GM21515 (cell line): ENCODE data around the gene CPN1.
"Not testable (repeated sequence)": the region's sequence is repeated elsewhere in the genome, so short reads cannot be mapped to it uniquely, and the experiment has no call there.

Experiments used
- ATAC-seq: cut with Tn5 transposase; IDR thresholded peaks from one replicate; pipeline ENCODE4 v1.9.1; 2021; ENCODE audit not compliant: unreplicated experiment

Gene CPN1

DNA sequence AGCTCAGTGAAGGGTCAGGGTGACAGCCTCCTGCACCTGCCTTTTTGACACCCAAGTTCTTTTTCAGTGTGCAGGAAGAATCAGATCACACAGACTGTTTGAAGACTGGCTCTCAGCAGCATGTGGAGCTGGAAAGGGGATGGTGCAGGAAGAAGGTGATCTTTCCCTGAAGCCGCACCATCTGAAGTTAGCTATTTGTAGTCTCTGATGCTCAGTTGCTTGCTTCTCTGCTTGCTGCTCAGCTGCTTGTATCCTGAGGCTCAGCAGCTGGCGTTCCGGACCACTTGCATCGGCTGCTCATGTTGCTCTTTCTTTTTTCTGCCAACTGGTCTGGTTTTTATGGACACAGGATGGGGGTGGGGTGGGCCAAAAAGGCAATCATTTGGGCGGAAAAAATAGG lies 56.1 kb downstream of the CPN1 start:
- no peak for ATAC-seq

DNA sequence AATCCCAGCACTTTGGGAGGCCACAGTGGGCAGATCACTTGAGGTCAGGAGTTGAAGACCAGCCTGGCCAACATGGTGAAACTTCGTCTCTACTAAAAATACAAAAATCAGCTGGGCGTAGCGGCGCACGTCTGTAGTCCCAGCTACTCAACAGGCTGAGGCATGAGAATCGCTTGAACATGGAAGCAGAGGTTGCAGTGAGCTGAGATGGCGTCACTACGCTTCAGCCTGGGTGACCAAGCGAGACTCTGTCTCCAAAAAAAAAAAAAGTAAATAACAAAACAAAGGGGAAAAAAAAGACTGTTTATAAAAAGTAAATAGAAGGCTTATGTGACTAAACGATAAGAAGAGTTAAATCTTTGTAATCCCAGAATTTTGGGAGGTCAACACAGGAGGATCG lies 56.9 kb downstream of the CPN1 start:
- no peak for ATAC-seq

- no peak for ATAC-seq
These were observed 59.3 kb downstream of the CPN1 start for GRCh38 chr10:100022403-100022802.

DNA sequence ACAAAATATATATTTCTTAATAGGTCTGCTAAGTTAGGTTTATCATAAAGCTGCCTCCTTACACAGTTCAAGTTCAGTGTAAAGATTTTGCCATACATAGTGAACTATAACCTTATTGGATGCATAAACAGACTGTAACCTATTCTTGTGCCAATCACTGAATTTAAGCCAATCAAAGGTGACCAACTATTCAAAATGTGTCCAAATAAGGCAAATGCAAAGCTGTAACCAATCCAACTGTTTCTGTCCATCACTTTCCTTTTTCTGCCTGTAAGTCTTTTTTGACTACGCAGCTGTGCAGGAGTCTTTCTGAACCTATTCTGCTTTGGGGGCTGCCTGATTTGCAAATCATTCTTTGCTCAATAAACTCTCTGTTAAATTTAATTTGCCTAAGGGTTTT lies 60.3 kb downstream of the CPN1 start:
- ATAC-seq, result no peak

DNA sequence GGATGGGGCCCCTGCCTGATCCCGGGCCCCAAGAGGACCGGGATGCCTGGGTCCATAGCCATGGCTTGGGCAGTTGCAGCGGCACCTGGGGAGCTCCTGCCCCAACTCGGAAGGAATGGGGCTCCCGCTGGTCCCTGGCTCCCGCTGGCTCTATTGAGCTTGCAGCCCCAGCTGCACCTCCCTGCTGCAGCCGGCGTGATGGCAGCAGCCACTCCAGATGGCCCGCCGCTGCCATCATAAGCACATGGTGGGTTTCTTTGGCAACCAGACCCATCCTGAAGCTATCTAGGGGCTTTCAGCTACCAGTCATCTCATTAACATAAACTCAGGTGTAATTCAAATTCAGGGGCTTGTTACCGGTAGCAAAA lies 60.8 kb downstream of the CPN1 start:
- ATAC-seq, result no peak

DNA sequence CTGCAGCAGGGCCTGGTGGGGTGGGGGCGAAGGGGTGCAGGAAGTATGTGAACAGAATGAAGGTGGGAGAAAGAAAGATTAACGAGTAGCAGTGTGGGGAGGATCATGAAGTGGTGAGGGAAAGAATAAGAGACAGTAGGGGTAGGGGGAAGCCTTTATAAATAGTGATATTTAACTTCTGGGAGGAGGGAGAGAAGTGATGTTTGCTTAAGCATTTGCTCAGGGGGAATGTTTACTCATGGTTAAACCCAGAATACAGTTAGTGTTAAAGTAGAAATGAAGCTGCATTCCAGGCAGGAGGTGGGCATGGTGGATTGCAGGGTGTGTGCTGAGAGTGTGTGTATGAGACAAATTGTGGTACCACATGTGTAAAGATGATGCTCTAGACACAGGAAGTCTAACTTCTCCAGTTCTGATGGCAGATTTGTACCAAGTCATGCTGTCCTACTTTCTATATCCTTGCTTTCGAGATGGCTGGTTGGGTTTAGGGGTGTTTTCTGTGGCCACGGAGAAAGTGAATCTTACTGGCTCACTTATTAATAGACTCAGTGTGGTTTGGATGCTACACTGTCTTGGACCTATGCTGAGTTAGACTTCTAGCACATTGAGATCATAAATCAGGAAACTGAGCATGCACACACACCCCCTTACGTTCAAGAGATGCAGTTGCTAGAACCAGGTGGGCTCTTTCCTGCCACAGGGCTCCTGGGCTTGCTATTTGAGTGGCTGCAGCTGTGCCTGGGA lies 61.4 kb downstream of the CPN1 start:
- ATAC-seq, result peak; percentile 72

DNA sequence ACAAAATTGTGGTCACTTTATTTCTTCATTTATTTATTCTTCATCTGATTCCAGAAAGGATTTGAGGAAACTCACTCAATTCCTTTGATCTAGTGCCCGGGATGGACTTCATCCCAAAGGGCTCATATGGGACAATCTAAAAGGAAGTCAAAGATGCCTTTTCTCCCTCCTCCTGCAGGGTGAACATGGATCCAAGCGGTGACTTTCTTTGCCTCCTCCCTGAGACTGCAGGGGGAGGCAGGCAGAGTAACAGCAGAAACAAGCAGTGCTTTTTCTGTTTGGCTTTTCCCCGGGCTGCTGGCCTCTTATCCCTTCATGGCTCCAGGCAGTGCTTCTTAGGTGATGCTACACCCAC lies 61.9 kb downstream of the CPN1 start:
- ATAC-seq, result no peak

DNA sequence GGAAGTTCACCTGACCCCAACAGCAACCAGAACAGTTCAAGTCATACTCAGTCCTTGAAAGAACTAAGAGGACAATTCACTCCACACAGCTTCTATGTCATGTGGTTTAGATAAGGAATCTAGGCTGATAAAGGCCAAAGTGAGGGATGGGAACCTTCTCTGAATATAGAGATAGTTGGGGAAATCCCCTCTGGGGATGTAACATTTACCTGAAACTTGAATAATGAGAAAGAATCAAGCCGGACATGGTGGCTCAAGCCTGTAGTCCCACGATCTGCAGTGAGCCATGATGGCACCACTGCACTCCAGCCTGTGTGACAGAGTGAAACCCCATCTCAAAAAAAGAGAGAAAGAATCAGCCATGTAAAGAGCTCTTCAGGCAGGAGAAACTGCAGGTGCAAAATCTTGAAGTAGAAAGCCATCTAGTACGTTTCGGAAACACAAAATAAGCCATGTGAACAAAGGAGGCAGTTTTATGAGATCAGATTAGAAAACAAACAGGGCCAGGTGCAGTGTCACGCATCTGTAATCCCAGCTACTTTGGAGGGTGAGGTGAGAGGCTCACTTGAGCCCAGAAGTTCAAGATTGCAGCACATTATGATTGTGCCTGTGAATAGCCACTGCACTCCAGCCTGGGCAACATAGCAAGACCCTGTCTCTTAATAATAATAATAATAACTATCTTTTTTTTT lies 67.5 kb downstream of the CPN1 start:
- ATAC-seq, result peak; percentile 76

DNA sequence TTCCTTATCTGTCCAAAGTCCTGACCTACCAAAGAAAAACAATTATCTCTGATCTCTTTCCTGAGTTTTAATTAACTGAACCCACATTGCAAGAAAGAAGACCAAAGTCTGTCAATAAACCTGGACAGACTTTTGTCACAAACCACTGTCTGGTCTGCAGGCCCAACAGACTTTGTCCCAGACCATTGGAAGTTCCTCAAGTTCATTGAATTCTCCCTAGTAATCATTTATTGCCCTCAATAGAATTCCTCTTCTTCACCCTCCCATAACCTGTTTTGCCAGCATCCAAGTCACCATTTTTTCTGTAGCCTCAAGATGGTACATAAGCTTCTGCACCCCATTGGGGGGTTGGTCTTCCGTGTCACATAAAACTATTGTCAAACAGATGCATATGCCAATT lies 68.0 kb downstream of the CPN1 start:
- no peak for ATAC-seq

GRCh38 chr10:100011906-100012305 lies 69.8 kb downstream of the CPN1 start:
- not testable (repeated sequence) for ATAC-seq

GRCh38 chr10:100009793-100010676 lies 71.6 kb downstream of the CPN1 start, which contains the start of gene DNMBP:
Gene DNMBP (minus strand): TSS chr10:100009947. CDS start chr10:99972124, 37,823 bp downstream.
- peak; percentile 60 for ATAC-seq

DNA sequence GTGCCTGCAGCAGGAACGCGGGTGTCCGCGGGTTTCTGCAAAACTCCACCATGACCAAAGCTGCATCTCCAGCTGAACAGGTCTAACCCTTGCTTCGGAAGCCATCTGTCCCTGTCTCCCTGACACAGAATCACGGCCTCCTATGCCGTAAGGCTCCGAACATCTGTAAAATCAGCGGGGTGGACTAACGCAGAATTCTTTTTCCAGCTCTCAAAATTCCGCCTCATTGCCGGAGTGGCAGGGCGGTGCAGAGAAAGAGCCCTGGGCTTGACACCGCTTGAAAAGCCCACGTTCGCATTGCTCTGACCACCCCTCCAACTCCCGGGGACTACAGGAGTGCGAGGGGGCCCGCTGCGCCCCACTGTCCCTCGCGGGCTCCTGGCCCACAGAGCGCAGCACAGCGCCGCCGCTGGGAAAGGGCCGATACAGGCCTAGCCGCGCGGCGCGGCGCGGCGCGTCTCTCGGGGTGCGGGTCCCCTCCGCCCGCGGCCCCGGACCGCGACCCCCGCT lies 72.3 kb downstream of the CPN1 start:
- ATAC-seq, result peak; percentile 50

- ATAC-seq, result no peak
These were observed 72.9 kb downstream of the CPN1 start for GRCh38 chr10:100008708-100009282.

GRCh38 chr10:100008142-100008522 lies 73.5 kb downstream of the CPN1 start:
- no peak for ATAC-seq

GRCh38 chr10:100007231-100008141 lies 74.2 kb downstream of the CPN1 start:
- ATAC-seq, result no peak

- ATAC-seq, result no peak
These were observed 75.3 kb downstream of the CPN1 start for GRCh38 chr10:100006243-100006886.

- ATAC-seq, result no peak
These were observed 76.7 kb downstream of the CPN1 start for GRCh38 chr10:100004805-100005510.

- no peak for ATAC-seq
These were observed 81.5 kb downstream of the CPN1 start for GRCh38 chr10:100000109-100000644.
